Fibroblast of skin of left quadriceps (primary cell): ENCODE measurements around the gene SH3RF1.
A peak's percentile ranks its signal among the peaks of the same experiment; 100 is the strongest.
"Not testable (repeated sequence)": the region's sequence is repeated elsewhere in the genome, so short reads cannot be mapped to it uniquely, and the experiment has no call there.

Experiments
- DNase-seq, 2 experiments: peaks; one replicate each; pipeline ENCODE4 v3.0.0-alpha.2; 2013; ENCODE audit warnings: low read depth in 2 of 2

The SH3RF1 gene

DNA sequence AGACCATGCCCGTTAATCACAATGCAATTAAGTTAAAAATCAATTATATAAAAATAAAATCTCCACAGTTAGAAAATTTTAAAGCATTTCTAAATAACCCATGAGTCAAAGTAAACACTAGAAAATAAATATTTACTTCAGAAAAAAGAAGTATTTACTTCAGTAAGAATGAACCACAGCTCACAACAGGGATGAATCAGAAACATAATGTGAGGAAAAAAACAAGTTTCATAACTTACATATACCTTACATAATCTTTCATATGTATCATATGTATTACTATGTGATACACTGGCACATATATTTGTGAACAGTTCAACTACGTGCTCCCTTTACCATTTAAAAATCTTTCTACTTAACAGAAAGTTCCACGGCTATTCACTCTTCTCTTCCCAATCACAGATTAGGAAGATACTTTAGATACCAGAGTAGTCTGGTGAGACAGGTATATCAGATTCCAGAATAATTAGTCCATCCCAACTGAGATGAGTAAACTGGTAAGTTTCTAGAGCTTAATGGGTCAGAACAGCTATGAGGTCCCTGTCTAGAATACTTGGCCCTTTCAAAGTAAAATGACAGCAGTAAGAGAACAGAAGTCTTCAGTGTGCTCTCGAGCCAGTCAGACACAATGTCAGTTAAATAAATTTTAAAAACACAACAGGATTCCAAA lies 70.3 kb downstream of the SH3RF1 start:
- DNase-seq = no peak

DNA sequence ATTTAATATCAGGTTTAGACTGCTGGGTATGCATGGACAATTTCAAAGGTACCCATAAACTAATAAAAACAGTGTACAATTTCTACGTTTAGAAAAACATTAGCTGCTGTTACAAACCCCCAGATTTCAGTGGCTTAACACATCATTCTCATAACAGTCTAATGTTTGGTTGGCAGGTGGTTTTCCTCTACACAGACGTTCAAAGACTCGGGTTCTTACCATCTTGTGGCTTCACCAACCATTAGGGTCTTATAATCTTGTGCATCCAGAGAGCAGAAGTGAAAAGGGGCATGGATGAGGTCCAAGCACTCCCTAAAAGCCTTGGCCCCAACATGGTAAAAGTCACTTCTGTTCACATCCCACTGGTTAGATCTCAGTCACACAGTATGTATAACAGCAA lies 71.6 kb downstream of the SH3RF1 start:
- DNase-seq = no peak

DNA sequence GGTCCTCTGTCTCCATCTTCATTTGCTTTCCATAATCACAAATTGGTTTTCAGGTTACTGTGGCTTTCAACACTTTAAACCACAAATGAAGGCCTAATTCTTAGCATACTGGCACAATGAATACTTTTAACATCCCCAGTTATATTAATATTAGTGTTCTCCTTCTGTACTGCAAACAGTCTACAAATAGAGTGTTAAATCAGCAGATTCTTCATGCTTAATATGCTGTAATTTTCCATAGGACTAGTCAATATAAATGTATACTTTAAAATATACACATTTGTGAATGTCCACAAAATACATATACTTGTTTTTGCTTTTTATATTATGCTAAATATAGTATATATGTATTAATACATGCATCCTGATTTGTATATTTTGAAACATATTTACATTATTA lies 72.6 kb downstream of the SH3RF1 start:
- DNase-seq = no peak

DNA sequence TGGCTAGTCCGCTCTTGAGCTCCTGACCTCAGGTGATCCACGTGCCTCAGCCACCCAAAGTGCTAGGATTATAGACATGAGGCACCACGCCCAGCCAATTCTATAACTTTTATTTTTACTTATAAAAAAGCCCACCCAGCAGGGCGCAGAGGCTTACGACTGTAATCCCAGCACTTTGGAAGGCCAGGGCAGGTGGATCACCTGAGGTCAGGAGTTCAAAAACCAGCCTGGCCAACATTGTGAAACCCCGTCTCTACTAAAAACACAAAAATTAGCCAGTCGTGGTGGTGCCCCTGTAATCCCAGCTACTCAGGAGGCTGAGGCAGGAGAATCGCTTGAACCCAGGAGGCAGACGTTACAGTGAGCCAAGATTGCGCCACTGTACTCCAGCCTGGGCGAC lies 73.5 kb downstream of the SH3RF1 start:
- DNase-seq = not testable (repeated sequence)

DNA sequence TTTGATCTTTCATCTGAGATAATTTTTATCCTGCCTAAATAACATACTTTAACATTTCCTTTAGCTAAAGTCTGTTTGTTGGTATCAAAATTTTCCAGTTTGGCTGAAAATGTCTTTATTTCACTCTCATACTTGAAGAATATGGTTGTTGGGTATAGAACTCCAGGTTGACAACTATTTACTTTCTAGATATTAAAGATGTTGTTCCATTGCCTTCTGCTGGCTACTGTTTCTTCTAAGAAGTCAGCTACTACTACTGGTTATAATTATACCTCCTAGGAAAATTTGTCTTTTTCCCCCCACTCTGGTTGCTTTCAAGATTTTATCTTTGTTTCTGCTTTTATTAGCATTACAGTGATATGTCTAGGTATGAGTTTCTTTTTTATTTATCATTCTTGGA lies 75.7 kb downstream of the SH3RF1 start:
- DNase-seq = no peak

DNA sequence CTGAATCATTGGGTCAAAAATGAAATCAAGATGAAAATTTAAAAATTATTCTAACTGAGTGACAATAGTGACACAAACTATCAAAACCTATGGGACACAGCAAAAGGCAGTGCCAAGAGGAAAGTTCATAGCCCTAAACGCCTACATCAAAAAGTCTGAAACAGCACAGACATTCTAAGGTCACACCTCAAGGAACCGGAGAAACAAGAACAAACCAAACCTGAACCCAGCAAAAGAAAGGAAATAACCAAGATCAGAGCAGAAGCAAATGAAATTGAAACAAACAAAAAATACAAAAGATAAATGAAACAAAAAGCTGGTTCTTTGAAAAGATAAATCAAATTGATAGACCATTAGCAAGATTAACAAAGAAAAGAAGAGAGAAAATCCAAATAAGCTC lies 80.8 kb downstream of the SH3RF1 start:
- DNase-seq = not testable (repeated sequence)

DNA sequence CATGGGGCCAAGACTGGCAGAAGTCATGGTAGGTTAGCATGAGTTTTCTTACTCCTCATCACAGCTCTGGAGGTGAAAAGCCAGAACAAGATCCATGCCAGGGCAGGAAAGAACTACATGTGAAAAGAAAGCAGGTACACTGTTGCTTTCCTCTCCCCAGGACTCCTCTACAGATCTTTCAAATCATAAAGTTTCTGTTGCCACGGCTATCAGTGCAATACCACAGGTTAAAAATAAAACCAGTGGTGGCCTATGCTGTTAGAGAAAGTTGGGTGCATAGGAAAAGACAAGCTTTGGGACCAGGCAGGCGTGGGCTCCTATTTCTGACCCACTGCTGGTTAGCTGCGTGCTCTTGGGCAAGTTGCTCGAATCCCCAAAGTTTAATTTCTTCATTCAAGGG lies 81.4 kb downstream of the SH3RF1 start:
- DNase-seq = no peak

DNA sequence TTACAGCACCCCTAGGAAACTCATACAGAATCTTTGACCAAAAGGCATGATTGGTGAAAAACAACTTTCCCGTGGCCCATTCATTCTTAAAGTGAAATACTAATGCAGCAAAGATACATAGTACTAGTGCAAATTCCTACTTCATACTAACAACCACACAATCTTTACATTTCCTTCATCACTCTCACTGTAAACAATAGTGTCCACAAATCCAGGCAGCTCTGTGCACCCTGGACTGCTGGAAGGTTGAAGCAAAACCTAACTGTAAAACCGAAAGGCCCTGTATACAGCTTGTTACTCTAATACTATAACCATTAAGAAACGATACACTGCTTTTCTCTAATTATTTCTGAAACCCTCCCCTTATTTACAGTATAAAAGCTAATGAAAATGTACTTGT lies 82.6 kb downstream of the SH3RF1 start:
- no peak for DNase-seq

DNA sequence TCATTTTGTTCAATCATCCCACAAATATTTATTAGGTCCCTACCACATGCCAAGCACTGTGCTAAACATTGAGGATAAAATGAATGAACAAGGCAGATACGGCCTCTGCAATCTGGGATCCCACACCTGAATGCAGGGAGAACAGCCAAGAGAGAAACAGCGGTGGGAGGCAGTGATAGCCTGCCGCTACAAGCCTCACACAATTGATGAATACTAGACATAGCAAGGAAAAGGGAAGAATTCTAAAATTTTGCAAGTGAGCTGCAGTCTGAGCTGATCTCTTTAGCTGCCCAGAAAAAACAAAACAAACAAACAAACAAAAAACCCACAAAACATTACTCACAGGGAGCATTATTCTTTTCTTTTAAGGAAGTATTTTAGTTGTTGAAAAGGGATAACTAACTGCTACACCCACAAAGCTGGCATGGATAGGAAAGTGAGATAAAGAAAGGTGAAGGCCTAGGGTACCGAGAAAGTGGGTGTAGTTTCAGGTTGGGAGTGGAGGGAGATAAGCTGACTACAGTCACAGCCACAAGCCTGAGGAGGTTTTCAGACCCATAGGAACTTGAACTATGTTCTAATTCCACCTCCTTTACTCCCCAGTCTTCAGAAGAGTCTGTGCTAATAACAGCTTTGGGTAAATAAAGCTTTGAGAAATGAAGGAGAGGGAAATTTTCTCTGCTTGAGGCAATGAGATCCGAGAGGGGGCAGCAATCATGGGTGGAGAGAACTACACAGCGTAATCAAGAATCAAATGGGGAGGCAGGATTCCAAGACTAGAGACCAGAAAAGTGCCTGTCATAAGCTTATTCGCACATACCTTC lies 85.4 kb downstream of the SH3RF1 start:
- no peak for DNase-seq

DNA sequence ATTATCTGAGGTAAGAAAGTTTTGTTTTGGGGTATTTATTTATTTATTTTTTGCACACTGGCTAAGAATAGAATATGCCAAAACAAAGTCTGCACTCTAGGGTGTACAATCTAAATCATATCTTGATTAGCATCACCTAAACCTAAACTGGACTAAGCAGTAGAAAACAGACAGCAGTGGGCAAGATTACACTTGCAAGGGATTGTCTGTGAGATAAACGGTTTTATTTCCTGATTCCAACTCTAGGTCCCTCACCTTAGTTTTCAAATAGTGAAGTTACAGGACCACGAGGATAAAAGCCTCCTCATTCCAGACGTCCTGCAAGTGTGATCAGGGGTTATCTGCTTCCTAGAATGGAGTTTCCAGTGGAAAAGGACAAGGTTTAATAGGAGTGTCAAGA lies 86.1 kb downstream of the SH3RF1 start:
- DNase-seq = no peak

DNA sequence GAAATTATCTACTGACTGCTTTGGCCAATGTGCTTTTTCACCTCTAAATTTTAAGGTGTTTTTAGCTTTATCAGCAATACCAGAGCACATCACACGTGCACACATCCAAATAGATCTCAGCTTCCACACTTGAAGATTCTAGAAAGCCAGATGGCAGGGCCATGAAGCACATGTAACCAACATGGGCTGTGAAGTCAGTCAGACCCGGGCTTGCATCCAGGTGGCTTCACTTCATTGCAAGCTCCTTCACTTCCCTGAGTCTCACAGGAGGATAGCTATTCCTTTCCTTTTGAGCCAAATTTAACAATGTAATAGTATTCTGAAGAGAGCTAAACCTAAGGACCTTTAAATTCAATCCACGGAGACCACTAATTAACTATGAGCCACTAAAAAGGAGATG lies 86.5 kb downstream of the SH3RF1 start:
- DNase-seq = no peak

DNA sequence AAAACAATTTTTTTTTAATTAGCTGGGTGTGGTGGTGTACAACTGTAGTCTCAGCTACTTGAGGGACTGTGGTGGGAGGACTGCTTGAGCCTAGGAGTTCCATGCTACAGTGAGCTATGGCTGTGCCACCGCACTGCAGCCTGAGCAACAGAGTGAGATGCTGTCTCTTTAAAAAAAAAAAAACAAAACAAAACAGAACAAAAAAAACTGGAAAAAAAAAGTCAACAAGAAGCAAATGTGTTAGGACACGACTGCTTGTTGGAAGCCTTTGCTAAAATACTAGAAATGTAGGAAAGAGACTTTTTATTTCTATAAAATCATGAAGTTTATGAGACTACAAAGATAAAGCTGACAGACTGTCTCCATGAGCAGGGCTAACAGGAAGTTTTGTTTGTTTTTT lies 87.2 kb downstream of the SH3RF1 start:
- DNase-seq = no peak

DNA sequence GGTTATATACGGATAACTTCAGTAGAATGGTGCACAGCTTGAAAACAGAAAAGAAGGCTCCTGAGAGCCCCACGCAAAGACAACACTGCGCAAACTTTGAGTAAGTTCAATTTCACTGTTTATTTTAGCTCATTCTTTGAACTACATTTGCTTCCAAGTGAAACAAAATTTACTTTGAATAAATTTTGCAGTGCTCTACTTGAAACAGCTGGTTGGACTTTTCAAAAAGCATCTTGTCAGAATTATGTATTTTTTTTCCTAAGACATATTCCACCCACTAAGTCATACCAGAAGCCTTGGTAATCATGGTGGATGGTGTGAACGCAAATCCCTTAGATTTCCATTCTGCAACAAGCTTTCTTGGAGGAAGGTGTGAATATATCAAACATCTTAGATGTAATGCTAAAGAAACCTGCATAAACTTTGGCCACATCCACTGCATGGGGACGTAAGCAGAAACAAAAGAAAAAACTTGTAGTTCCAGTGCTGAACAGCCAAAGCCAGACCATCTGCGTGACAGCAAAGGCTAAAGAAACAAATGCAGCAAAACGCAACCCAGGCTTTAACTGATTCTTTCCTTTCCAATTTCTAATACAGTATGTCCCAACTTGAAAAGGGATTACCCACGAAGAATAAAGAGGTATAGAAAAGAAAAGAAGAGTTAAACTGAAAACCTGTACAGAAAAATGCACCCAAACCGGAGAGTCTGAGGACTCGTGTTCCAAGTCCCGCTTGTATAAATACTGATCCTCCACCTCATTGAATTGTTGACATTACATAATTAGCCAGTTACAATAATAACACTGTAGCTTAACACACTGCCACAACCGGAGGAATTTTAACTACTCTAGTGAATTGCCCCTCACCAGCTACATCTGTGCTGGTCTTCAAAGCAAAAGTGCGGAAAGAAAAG lies 90.9 kb downstream of the SH3RF1 start:
- no peak for DNase-seq

DNA sequence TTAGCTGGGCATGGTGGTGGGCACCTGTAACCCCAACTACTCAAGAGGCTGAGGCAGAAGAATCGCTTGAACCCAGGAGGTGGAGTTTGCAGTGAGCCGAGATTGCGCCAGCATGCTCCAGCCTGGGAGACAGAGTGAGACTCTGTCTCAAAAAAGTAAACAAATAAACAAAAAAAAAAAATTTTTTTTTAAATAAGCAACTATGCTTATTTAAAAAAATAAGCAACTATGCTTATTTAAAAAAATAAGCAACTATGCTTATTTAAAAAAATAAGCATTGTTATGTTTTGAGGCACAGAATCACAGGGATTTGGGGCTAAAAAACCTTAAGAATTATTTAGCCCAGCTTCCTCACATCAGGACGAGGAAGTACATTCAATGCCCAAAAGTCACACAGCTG lies 92.7 kb downstream of the SH3RF1 start:
- not testable (repeated sequence) for DNase-seq

DNA sequence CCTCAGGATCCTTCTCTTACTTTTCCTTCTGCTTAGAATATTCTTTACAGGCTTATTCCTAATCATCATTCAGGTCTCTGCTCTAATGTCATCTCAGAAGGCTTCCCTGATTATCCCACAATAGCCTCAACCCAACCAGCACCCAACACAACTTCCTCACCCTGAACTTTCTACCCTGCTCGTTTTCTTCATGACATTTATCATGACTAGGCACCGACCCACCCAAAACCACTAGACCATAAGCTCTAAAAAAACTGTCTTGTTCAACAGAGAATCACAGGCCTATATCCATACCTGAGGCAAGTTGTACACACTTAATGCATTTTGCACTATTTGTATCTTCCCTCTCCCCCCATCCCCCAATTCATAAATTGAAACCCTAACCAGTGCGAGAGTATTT lies 95.3 kb downstream of the SH3RF1 start:
- DNase-seq = no peak

DNA sequence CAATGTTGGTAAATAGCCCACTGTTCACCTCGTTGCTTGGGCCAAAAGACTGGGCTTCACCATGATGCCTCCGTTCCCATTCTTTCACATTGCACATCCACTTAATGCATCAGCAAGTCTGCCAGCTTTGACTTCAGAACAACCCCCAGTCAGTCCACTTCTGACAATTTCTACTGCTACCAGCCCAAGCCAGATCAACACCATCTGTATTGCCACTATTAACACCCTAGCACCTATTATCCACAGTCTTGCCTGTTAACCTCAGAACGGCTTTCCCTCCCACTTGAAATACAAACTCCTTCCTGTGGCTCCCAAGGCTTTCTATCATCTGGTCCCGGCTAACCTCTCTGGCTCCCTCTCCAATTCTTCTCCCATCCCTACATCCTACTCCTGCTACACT lies 95.7 kb downstream of the SH3RF1 start:
- DNase-seq = no peak

DNA sequence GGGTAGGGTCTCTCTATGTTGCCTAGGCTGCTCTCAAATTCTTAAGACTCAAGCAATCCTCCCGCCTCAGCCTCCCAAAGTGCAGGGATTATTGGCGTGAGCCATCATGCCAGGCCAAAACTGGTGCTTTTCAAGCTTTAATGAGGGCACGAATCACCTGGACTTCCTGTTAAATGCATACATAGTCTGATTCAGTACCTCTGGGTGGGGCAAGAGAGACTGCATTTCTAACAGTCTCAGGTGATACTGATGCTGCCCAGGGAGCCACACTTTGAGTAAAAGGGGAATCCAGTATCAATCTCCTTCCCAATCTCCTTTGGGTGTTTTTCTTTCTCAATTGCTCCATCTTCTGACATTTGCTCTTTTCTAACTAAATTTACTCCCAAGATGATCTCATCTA lies 96.5 kb downstream of the SH3RF1 start:
- DNase-seq = no peak

DNA sequence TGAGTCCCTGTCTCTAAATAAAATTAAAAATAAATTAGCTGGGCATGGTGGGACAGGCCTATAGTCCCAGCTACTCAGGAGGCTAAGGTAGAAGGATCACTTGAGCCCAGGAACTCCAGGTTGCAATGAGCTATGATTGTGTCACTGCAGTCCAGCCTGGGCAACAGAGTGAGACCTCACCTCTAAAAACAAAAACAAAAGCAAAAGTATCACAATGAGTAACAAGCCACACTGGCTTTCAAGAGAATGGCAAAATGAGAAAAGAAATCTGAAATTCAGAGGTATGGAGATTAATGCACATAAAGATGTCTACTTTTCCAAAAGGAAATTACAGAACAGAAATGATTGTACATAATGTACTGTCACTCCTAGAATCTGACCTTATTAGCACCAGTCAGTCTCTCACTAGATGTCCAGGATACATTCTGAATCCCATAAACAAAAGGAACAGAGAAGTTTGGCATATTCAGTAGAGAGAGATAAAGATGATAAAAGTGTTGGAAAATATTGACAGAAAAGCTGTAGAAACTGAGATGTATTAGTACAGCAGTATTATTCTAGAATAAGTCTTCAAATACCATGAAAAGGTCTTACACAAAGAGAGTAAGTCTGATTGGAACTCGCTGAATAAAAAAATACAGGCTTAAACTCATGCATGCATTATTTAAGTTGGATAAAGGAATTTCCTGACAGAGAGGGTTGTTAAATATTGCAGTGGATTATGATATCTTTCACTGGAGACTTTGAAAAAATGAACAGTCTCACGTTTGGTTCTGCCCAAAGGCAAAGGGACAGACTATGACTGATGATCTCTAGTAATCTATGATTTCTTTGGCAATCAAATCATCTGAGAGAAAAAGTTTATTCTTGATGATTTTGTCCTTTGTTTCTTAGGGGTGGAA lies 102.5 kb downstream of the SH3RF1 start:
- no peak for DNase-seq

DNA sequence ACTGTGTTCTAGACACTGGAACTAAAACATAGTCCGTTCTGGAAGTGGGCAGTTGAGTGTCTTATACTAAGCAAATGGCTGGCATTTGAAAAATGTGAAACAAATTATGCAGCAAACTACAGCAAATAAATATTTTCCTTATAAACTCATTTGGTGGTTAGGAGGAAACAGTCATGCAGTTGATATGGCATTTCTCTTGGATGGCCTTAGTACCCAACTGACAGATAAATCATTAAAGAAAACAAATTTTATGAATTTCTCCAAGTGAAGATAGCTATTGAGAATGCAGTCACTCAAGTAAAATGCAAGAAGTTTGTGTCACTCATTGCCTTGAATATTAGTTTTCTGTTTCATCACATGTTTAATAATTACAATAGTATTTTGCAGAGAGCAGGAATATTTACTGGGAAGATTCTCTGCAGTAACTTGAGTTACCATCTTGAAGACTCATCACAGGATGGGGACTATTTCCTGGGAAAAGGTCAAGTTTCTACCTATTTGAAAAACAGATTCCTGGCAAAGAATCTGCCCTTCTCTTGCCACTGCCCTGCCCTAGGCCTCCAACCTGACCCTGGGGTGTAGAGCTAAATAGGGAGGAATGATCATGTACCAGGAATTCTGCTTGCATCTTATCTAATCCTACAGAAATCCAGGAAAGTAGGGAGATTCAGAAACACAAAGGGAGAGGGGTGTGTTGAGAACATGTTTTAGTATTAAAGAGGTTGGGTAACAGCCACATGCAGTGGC lies 105.9 kb downstream of the SH3RF1 start:
- peak in 1 of 2 experiments; percentile 59 for DNase-seq

DNA sequence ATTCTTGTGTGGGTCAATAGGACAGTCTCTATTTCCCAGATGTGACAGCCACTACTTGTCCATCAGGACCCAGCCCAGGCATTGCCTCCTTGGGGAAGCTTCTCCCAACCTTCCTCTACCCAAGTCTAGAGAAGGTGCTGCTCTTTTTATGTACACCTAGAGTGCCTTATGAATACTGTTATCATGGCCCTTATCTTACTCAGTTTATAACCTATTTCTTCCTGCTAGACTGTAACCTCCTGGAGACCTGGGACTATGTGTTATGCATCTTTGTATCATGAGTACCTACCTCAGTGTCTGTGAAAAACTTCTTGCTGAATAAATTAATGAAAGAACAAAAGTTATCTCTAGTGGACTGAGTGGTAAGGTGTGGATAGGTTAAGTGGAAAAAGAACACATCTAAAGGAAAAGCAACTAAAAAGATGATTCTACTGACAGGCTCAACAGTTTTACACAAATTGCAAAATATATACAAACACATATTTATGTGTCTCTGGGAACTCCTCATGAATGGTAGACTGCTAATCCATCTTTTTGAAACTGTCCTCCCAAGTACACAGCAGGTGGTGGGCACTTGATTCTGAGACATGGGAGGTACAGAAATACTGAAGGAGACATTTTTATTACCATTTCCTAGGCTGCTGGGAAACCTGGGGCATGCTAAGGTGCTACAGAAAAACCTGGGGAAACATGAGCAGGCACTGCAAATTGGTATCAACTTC lies 106.6 kb downstream of the SH3RF1 start:
- no peak for DNase-seq
